Endothelial cell of umbilical vein (primary cell): ENCODE results near the gene PGGHG.
"Not testable (repeated sequence)": the region's sequence is repeated elsewhere in the genome, so short reads cannot be mapped to it uniquely, and the experiment has no call there.

ENCODE experiments used
- EZH2 ChIP-seq: IDR thresholded peaks from 2 replicates; pipeline ENCODE4 v1.6.1; 2012; ENCODE audit warnings: borderline replicate concordance, low read depth, mild to moderate bottlenecking, moderate library complexity, low read length, inconsistent platforms; ENCODE audit not compliant: severe bottlenecking
- FOS ChIP-seq: IDR thresholded peaks from 2 replicates; pipeline ENCODE4 v1.6.1; 2011; ENCODE audit warnings: mild to moderate bottlenecking, low read length, moderate library complexity, borderline replicate concordance; ENCODE audit not compliant: insufficient read depth
- GATA2 ChIP-seq: IDR thresholded peaks from 2 replicates; pipeline ENCODE4 v1.7.0; 2011; ENCODE audit warnings: low read depth, mild to moderate bottlenecking, moderate library complexity, mixed read lengths, low read length; ENCODE audit not compliant: insufficient read length, insufficient read depth
- JUN ChIP-seq: IDR thresholded peaks from 2 replicates; pipeline ENCODE4 v1.6.1; 2011; ENCODE audit warnings: borderline replicate concordance, low read depth; ENCODE audit not compliant: insufficient read length, insufficient read depth
- MYC ChIP-seq: IDR thresholded peaks from one replicate; pipeline ENCODE4 v1.6.1; 2011; ENCODE audit warnings: mild to moderate bottlenecking, low read depth, low read length
- POLR2A ChIP-seq: IDR thresholded peaks from 2 replicates; pipeline ENCODE4 v1.6.1; 2012; ENCODE audit warnings: low read depth, mild to moderate bottlenecking, control low read depth, low read length
- POLR2AphosphoS5 ChIP-seq: IDR thresholded peaks from 2 replicates; pipeline ENCODE4 v1.6.1; 2012; ENCODE audit warnings: low read depth, mild to moderate bottlenecking, control low read depth, low read length, moderate library complexity; ENCODE audit not compliant: insufficient read depth
- TF ChIP-seq, protein P1 (sequence below), 2 donors: IDR thresholded peaks; 1 replicate in 1 of 2; 2 replicates in 1 of 2; pipeline ENCODE4 v1.5.1; 2011; ENCODE audit warnings: low read length in 2 of 2, mild to moderate bottlenecking in 2 of 2, moderate library complexity in 2 of 2, control low read depth in 1 of 2, inconsistent platforms in 1 of 2, low read depth in 1 of 2; ENCODE audit not compliant: insufficient read depth in 1 of 2; ENCODE audit errors: extremely low read depth in 1 of 2
- TF ChIP-seq, protein P2 (sequence below): IDR thresholded peaks from 2 replicates; pipeline ENCODE4 v1.6.1; 2011; ENCODE audit not compliant: insufficient read depth, insufficient read length

DNA sequence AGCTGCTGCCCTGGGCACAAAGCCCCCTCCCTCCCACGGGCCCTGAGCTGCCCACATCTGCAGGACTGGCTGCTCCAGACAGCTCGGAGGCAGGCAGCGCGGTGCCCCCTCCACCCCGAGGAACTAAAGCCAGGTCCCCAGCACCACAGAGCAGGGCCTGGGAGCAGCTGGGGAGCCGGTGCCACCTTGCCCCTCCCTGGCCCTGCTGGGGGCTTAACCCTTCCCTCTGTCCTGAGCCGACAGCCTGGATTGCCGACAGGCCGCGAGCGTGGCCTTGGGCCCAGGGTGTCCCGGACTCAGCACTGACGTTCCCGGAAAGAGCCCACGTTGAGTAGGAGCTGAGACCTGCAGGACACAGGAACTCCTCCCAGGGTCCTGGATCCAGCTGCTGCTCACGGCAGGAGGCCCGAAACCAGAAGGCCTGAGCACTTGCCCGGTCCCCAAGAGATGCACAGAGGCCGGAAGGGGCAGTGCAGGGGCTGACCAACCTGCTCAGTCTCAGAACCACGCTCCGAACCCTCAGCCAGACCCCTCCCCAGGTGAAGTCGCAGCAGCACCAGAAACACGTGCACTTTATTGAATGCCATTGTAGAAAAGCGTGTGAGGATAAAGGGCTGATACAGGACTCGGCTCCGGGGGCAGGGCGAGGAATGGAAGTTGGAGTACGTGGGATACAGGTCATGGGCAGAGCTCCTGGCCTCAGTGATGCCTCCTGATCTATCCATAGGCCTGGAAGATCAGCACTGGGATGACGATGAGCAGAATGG is 30.4 kb downstream of the PGGHG start:
- not testable (repeated sequence) for TF ChIP-seq EZH2, POLR2AphosphoS5, POLR2A, JUN, MYC, FOS, GATA2
- TF ChIP-seq, protein P1, sequence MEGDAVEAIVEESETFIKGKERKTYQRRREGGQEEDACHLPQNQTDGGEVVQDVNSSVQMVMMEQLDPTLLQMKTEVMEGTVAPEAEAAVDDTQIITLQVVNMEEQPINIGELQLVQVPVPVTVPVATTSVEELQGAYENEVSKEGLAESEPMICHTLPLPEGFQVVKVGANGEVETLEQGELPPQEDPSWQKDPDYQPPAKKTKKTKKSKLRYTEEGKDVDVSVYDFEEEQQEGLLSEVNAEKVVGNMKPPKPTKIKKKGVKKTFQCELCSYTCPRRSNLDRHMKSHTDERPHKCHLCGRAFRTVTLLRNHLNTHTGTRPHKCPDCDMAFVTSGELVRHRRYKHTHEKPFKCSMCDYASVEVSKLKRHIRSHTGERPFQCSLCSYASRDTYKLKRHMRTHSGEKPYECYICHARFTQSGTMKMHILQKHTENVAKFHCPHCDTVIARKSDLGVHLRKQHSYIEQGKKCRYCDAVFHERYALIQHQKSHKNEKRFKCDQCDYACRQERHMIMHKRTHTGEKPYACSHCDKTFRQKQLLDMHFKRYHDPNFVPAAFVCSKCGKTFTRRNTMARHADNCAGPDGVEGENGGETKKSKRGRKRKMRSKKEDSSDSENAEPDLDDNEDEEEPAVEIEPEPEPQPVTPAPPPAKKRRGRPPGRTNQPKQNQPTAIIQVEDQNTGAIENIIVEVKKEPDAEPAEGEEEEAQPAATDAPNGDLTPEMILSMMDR (IDR thresholded peaks at IDR 0.05; ENCODE audit: extremely low read depth in 1 of 2, insufficient read depth in 1 of 2, low read depth in 1 of 2, low read length in 2 of 2) = not testable (repeated sequence)
- TF ChIP-seq, protein P2, sequence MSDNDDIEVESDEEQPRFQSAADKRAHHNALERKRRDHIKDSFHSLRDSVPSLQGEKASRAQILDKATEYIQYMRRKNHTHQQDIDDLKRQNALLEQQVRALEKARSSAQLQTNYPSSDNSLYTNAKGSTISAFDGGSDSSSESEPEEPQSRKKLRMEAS = not testable (repeated sequence)
